Esophagus squamous epithelium (tissue), 4 donors: ENCODE data around the gene ORC3.

Experiments
- POLR2A ChIP-seq, 4 donors: fragments of 450-650 bp; IDR thresholded peaks; one replicate each; pipeline ENCODE4 v1.6.1; 2017; ENCODE audit warnings: antibody characterized with exemption in 4 of 4, mild to moderate bottlenecking in 4 of 4, moderate library complexity in 3 of 4
- TF ChIP-seq, protein P1 (sequence below), 6 experiments: fragments of 450-650 bp in 4 of 6; fragments of 200-600 bp in 2 of 6; sonication (generic) in 2 of 6; IDR thresholded peaks; one replicate each; pipeline ENCODE4 v1.5.1; 2016 to 2019; ENCODE audit warnings: antibody characterized with exemption in 6 of 6, mild to moderate bottlenecking in 4 of 6, moderate library complexity in 4 of 6

- TF ChIP-seq, protein P1, sequence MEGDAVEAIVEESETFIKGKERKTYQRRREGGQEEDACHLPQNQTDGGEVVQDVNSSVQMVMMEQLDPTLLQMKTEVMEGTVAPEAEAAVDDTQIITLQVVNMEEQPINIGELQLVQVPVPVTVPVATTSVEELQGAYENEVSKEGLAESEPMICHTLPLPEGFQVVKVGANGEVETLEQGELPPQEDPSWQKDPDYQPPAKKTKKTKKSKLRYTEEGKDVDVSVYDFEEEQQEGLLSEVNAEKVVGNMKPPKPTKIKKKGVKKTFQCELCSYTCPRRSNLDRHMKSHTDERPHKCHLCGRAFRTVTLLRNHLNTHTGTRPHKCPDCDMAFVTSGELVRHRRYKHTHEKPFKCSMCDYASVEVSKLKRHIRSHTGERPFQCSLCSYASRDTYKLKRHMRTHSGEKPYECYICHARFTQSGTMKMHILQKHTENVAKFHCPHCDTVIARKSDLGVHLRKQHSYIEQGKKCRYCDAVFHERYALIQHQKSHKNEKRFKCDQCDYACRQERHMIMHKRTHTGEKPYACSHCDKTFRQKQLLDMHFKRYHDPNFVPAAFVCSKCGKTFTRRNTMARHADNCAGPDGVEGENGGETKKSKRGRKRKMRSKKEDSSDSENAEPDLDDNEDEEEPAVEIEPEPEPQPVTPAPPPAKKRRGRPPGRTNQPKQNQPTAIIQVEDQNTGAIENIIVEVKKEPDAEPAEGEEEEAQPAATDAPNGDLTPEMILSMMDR (IDR thresholded peaks at IDR 0.05) = no peak
- TF ChIP-seq POLR2A (IDR thresholded peaks at IDR 0.05) = no peak
Observed at GRCh38 chr6:87633851-87634250, 43.9 kb downstream of the ORC3 start.
